Stimulated activated CD8-positive, alpha-beta memory T cell treated with anti-CD3 and anti-CD28 coated beads, Interleukin-7, amount 100 ng/mL, for 48 hours (primary cell): Measurements from ENCODE around the gene GREB1.

Experiments
- DNase-seq, 2 donors: peaks; one replicate each; pipeline ENCODE4 v3.0.0-alpha.2; 2020; ENCODE audit warnings: low read depth in 1 of 2; ENCODE audit errors: extremely low read depth in 1 of 2

GREB1 gene

GRCh38 chr2:11630855-11631254 is 97.0 kb downstream of the GREB1 start:
- DNase-seq: no peak

DNA sequence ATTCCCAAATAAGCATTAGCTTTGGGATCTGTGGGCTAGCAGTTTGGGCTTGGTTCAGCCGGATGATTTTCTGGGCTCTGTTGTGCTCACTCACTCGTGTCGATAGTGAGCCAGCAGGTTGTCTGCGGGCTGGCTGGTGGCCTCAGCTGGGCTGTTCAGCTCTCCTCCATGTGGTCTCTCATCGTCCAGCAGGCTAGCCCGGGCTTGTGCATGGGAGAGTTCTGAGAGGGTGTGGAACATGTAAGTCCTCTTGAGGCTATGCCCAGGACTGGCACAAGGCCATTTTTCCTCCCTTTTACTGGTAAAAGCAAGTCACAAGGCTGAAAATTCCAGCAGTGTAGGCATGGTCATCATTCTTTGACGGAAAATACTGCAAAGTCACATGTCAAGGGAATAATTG is 97.6 kb downstream of the GREB1 start:
- DNase-seq: no peak

GRCh38 chr2:11633923-11634478 is 100.2 kb downstream of the GREB1 start:
- no peak for DNase-seq

DNA sequence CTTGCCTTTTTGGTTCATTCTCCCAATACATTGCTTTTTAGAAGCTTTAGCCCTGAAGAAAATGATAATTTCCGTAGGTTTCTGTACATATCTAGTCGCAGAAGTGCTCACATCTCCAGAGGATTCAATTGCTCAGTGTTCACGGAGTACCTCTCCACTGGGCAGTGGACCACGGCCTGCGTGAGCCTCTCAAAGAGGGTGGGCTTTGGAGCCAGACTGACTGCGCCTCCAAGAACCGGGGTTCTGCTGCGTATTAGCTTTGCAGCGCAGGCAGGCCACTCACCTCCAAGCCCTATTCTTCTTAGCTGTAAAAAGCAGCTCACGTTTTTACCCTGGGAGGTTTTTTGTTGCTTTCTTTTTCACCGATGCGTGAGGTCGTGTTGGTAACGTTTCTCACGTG is 100.7 kb downstream of the GREB1 start:
- no peak for DNase-seq

DNA sequence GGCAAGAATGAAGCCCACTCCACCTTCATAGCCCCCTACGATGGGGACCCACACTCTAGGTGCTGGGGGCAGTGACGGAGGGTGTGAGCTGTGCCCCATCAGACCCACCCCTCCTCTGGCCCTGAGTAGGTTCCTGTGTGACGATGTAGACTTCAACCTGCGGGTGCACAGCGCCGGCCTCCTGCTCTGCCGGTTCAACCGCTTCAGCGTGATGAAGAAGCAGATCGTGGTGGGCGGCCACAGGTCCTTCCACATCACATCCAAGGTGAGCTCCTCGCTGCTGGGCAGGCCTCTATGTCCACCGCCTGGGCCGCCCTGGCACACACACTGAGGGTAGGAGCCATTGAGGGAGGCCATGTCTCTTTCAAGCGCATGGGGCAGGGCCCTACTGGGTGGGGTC is 101.3 kb downstream of the GREB1 start:
- no peak for DNase-seq

DNA sequence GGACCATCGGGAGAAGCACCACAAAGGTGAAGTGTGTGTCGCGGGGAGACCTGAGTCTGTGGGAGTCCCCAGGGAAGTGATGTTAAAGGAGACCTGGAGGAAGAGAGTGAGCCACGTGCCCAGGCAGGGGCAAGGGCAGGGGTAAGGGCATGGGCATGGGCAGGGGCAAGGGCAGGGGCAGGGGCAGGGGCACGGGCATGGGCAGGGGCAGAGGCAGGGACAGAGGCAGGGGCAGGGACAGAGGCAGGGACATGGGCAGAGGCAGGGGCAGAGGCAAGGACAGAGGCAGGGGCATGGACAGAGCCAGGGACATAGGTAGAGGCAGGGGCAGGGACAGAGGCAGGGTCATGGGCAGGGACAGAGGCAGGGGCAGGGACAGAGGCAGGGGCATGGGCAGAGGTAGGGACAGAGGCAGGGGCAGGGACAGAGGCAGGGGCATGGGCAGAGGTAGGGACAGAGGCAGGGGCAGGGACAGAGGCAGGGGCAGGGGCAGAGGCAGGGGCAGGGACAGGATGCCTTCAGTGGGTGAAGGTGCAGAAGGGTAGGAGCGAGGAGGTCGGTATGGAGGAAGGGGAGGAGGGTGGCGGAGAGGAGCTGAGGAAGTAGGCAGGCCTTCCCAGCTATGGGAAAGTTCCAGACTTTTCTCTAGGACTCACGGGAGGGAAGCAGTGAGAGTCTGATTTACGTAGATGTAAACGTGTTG is 102.9 kb downstream of the GREB1 start:
- no peak for DNase-seq

DNA sequence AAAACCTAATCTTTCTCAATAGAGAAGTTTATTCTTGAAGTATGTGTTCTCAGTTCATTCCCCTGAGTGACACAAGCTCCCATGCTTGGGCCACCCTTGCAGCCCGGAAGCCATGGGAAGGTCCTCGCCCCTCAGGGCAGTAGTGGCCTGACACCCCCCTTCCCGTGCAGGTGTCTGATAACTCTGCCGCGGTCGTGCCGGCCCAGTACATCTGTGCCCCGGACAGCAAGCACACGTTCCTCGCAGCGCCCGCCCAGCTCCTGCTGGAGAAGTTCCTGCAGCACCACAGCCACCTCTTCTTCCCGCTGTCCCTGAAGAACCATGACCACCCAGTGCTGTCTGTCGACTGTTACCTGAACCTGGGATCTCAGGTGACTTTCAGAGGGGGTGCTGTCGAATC is 103.7 kb downstream of the GREB1 start:
- no peak for DNase-seq

GRCh38 chr2:11639503-11639902 is 105.7 kb downstream of the GREB1 start:
- DNase-seq: no peak

- no peak for DNase-seq
Measured at GRCh38 chr2:11640132-11640531, 106.3 kb downstream of the GREB1 start.

DNA sequence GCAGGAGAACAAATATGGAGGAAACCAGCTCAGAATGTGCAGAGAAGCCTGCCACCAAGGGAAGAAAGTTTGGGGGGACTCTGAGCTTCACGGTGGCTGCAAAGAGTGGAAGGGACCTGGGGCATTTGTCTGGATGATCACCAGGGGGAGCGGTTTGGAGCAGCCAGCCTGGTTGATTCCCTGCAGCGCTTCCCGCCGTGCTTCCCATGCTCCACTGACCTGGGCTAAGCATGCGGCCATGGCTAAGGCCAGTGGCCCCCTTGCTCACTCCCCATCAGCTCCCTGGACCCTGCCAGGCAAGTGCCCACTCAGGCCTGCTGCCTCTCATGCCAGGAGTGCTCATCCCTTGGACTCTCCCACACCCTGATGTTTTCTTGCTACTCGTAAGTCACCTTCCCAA is 109.1 kb downstream of the GREB1 start:
- no peak for DNase-seq

GRCh38 chr2:11644293-11644692 is 110.4 kb downstream of the GREB1 start:
- no peak for DNase-seq

GRCh38 chr2:11646530-11646929 is 112.7 kb downstream of the GREB1 start:
- DNase-seq: no peak

DNA sequence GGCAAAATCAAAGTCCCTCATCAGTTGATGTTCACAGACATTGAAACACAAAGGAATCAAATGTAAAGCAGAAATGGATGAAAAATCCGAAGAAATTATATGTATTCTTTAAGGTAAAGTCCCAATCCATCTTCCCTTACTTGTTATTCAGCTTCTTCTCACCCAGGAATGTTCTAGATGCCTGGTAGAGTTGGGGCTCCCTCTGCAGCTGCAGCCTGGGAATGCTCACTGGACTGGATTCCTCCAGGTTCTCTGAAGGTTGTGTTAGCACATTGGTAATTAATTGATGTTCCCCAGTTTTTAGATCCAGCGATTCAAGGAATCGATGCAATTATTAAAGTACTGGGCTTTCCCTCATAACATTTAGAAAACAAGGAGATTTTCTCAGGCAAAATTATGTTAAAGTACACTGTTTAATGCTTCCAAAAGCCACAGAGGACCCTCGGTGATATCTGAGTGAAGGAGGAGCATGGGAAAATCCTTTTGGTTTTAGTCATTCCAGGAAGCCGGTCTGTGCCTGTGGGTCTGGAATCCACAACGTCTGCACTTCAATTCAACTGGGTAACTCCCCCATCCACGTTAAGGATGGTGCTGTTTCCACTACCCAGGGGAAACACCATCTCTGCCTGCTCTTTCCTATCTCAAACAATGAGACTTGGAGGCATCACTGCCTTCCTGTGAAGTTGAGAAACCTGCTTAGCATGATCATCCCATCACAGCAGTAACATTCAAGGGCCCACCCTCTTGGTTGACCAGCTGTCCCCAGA is 114.2 kb downstream of the GREB1 start:
- DNase-seq: no peak

GRCh38 chr2:11649093-11649492 is 115.2 kb downstream of the GREB1 start:
- DNase-seq: no peak

DNA sequence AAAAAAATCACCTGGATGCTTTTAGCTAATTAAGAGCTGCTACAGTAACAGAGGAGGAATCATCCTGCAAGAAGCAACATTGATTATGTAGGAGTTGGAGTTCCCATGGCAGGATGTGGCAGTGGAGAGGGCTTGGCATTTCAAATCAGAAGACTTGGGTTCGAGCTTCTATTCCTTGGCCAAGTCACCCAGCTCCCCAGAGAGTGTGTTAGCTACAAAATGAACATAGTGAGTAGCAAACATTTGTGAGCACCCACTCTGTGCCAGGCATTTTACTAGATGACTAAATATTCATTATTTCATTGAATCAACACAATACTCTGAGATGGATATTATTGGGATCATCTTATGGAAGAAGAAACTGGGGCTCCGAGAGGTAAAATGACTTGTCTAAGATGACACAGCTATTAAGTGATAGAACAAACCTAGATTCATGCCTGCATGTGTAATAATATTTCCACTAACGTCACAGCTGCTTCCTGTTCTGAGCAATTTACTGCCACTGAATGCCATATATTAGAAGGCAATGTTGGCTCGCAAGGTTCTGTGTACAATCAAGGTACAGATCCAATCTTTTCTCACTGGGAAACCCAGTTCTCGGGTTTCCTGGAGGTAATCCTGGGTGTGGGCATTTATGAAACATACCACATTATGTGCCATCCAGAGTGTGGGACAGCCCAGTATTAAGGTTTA is 118.2 kb downstream of the GREB1 start:
- DNase-seq: no peak

DNA sequence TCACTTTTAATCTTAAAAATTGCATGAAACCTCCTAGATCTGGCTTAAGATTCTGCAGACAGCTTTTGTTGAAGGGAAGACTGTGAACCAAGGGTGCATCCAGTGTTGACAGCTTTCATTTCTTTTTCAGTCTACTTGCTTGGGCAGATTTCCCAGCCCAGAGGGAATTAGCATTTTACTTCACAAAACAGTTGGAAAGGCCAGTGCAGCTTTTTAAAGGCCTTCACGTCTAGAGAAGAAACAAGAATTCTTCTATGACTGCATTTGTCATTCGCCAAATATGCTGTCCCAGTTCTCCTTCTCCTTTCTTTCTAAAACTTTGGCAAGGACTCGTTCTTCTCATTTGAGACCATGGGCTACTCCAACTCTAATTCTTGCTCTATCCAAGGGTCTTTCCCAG is 118.7 kb downstream of the GREB1 start:
- no peak for DNase-seq

DNA sequence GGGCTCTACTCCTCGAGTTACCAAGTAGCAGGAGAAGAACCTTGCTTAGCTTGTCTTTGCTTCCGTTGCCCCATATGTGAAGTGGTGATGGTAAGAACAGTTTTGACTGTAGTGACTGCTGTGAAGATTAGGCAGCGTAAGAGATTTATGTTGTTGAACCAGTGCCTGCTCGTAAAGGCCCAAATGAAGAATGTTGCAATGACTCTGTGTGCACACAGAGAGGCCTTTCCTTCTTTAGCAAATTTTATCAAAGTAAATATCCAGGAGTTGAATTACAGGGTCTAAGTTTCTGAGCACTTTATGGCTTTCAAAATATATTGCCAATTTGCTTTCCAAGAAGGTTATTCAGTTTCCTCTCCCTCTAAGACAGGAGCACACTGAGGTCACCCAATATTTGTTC is 121.7 kb downstream of the GREB1 start:
- DNase-seq: no peak

DNA sequence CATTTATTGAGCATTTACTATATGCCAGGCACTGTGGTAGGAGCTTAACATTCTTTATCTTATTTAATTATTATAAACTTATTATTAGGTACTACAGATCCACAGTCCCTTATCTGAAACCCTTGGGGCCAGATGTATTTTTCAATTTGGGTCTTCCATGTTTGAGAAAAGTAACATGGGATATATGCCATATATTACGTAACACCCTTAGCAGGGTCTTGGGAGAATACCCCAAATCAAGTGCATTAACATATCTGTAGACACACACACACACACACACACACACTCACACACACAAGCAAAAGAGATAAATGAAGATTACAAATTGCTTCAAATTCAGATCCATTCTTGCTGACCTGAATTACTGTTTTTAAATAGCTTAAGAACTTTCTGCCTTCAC is 122.4 kb downstream of the GREB1 start:
- DNase-seq: no peak

- no peak for DNase-seq
Measured at GRCh38 chr2:11656671-11657101, 122.8 kb downstream of the GREB1 start.

- DNase-seq: no peak
Measured at GRCh38 chr2:11657195-11657594, 123.3 kb downstream of the GREB1 start.

GRCh38 chr2:11657646-11658045 is 123.8 kb downstream of the GREB1 start:
- DNase-seq: no peak
